ENCODE results near the gene DDX25. TPM values are rescaled to one million over a fixed set of nuclear protein-coding genes. Genes with fewer than 3 reads are reported as not detected.

Gene DDX25
- total and polyA plus RNA-seq, 2 of the 13 experiments (the other 11 are each of a cell fraction or from before 2014, with no cell fraction given), result 0.17 to 0.29 TPM

DNA sequence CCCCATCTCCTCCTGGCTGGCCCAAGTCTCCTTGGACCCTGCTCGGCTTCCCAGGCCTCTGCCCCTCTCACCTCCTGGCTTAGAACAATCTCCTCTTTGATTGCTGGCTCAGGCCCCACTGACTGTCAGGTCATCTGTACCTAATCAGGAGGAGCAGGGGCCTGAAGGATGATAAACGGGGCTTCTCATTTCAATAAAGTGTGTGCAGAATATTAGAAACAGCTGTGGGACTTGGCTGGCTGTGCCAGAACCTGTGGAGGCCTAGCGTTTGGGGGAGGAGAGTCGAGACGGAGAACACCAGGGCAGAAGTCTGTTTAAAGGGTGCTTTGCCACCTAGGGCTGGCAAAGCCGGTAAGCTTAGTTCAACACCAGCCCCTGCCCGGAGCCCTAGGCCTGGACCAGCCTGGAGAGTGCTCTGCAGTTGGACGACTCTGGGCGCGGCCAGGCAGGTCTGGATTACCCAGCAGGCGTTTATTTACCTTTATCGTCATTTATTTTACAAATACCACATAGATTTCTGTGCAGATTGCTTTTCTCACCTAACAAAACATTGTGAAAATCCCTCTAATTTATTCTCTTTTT lies 31.4 kb downstream of the DDX25 start:
- in situ Hi-C loops (cut with HindIII; ENCODE audit: extremely low pct_ligation_motif_present, low pct_unique_long_range_greater_than_20kb) (no loop called here), intact Hi-C loops (cut with micrococcal nuclease; ENCODE audit: unreplicated experiment) (no loop called here)
- 0 out of 5 replicates have a peak, but pooled peaks cover 0 to 8% of the 10 kb centered on the region in 2 experiments for H3K27me3 ChIP-seq (ENCODE audit: control insufficient read depth in 1 of 2, insufficient read depth in 2 of 2, low read length in 2 of 2)
- H3K4me2 ChIP-seq (ENCODE audit: low read depth, low read length), result peak overlapping the region; percentile 34
- CTCF ChIA-PET (ENCODE audit: low intra/inter-chr PET ratio, low total read pairs), result no interaction called here
- TF ChIP-seq, protein P1, sequence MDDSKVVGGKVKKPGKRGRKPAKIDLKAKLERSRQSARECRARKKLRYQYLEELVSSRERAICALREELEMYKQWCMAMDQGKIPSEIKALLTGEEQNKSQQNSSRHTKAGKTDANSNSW (CRISPR knock-in tag; IDR thresholded peaks at IDR 0.05; ENCODE audit: borderline replicate concordance), result no peak
- TF ChIP-seq ZNF143 (CRISPR knock-in tag; IDR thresholded peaks at IDR 0.05), result 0 out of 2 replicates have a peak, but pooled peaks have one; percentile 23
- POLR2A ChIA-PET, result no interaction called here
- no peaks in the 10 kb centered on the region for H3K36me3 ChIP-seq (replicated peaks in 1 of 2; ENCODE audit: control insufficient read depth in 1 of 2, insufficient read depth in 2 of 2, low read length in 2 of 2)
- H3K27ac ChIP-seq (ENCODE audit: extremely low read length, insufficient read depth, low read length), result no peak overlapping the region
- ATAC-seq, result peak; percentile 65
- 31% methylated on average over 12 of the region's 12 CpGs for WGBS (ENCODE audit: low lambda C conversion rate)
- no peak for DNase-seq (ENCODE audit: low spot score)
- H3K9me3 ChIP-seq (ENCODE audit: low read length), result no peaks in the 10 kb centered on the region
- H4K20me1 ChIP-seq (ENCODE audit: insufficient read depth, low read length), result no peaks in the 10 kb centered on the region
- no peak overlapping the region for H3K9ac ChIP-seq (ENCODE audit: insufficient read depth, low read depth, low read length)
- H3K4me3 ChIP-seq (replicated peaks in 1 of 3; ENCODE audit: insufficient read depth in 1 of 3, low read depth in 2 of 3, low read length in 3 of 3), result no peak overlapping the region; a peak in 1 of 6 replicates
- H3K79me2 ChIP-seq (ENCODE audit: insufficient read depth, low read length), result no peaks in the 10 kb centered on the region
- BruUV-seq (replicated peaks), result no TSS peak
- no peak overlapping the region for H2AFZ ChIP-seq (ENCODE audit: low read length)
- no peak for FAIRE-seq
- peaks cover 21% of the 10 kb centered on the region for H3K4me1 ChIP-seq (ENCODE audit: insufficient read depth, low read length)

DNA sequence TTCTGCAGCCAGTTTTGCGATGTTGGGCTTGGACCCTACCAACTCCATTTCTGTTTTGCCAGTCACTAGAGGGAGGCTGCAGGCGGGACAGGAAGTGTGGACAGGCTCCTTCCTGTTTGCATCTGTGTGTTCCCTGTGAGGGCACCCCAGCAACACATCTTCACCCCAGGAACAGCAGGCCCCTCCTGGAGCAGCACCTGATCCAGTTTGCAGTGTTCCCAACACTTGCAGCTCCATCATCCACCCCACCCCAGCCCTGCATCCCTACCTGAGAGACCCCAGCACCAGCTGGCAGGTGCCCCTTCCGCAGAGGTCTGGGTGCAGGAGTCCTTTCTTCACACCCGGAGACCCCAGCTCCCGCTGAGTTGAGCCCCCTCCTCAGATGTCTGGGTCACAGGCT lies 34.1 kb downstream of the DDX25 start:
- POLR2A ChIA-PET, result no interaction called here
- no TSS peak for BruUV-seq (replicated peaks)
- peak; percentile 53 for TF ChIP-seq GABPA (IDR thresholded peaks at IDR 0.05; ENCODE audit: low read depth, low read length)
- TF ChIP-seq GABPA (CRISPR knock-in tag; IDR thresholded peaks at IDR 0.05; ENCODE audit: low read depth), result peak; percentile 70
- TF ChIP-seq, protein P2, sequence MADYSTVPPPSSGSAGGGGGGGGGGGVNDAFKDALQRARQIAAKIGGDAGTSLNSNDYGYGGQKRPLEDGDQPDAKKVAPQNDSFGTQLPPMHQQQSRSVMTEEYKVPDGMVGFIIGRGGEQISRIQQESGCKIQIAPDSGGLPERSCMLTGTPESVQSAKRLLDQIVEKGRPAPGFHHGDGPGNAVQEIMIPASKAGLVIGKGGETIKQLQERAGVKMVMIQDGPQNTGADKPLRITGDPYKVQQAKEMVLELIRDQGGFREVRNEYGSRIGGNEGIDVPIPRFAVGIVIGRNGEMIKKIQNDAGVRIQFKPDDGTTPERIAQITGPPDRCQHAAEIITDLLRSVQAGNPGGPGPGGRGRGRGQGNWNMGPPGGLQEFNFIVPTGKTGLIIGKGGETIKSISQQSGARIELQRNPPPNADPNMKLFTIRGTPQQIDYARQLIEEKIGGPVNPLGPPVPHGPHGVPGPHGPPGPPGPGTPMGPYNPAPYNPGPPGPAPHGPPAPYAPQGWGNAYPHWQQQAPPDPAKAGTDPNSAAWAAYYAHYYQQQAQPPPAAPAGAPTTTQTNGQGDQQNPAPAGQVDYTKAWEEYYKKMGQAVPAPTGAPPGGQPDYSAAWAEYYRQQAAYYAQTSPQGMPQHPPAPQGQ (CRISPR knock-in tag; IDR thresholded peaks at IDR 0.05; ENCODE audit: borderline replicate concordance), result no peak
- no peak for TF ChIP-seq PCBP1 (IDR thresholded peaks at IDR 0.05; ENCODE audit: borderline replicate concordance, low read depth, low read length)
- no peaks in the 10 kb centered on the region for H3K27me3 ChIP-seq (ENCODE audit: control insufficient read depth in 1 of 2, insufficient read depth in 2 of 2, low read length in 2 of 2)
- no peaks in the 10 kb centered on the region for H3K36me3 ChIP-seq (replicated peaks in 1 of 2; ENCODE audit: control insufficient read depth in 1 of 2, insufficient read depth in 2 of 2, low read length in 2 of 2)
- no peaks in the 10 kb centered on the region for H3K9me3 ChIP-seq (ENCODE audit: low read length)
- H3K9ac ChIP-seq (ENCODE audit: insufficient read depth, low read depth, low read length), result no peak overlapping the region
- intact Hi-C loops (cut with micrococcal nuclease; ENCODE audit: unreplicated experiment), result no loop called here
- ATAC-seq (no peak), FAIRE-seq (no peak), DNase-seq (ENCODE audit: low spot score) (no peak)
- H3K4me3 ChIP-seq (replicated peaks in 1 of 3; ENCODE audit: insufficient read depth in 1 of 3, low read depth in 2 of 3, low read length in 3 of 3), result no peak overlapping the region
- no peaks in the 10 kb centered on the region for H4K20me1 ChIP-seq (ENCODE audit: insufficient read depth, low read length)
- no peaks in the 10 kb centered on the region for H3K79me2 ChIP-seq (ENCODE audit: insufficient read depth, low read length)
- in situ Hi-C loops (cut with HindIII; ENCODE audit: extremely low pct_ligation_motif_present, low pct_unique_long_range_greater_than_20kb), result no loop called here
- peak overlapping the region; percentile 52 for H2AFZ ChIP-seq (ENCODE audit: low read length)
- WGBS (ENCODE audit: low lambda C conversion rate), result 66% methylated on average over 5 of the region's 5 CpGs
- no peak overlapping the region for H3K27ac ChIP-seq (ENCODE audit: extremely low read length, insufficient read depth, low read length)
- no peak overlapping the region for H3K4me2 ChIP-seq (ENCODE audit: low read depth, low read length)
- peaks cover 46% of the 10 kb centered on the region for H3K4me1 ChIP-seq (ENCODE audit: insufficient read depth, low read length)
- CTCF ChIA-PET (ENCODE audit: low intra/inter-chr PET ratio, low total read pairs), result no interaction called here
